Right kidney (tissue), 1 donor: ENCODE measurements around the gene MRC2.

Experiments used
- DNase-seq: peaks from one replicate; pipeline ENCODE4 v3.0.0-alpha.2; 2016

The MRC2 gene

DNA sequence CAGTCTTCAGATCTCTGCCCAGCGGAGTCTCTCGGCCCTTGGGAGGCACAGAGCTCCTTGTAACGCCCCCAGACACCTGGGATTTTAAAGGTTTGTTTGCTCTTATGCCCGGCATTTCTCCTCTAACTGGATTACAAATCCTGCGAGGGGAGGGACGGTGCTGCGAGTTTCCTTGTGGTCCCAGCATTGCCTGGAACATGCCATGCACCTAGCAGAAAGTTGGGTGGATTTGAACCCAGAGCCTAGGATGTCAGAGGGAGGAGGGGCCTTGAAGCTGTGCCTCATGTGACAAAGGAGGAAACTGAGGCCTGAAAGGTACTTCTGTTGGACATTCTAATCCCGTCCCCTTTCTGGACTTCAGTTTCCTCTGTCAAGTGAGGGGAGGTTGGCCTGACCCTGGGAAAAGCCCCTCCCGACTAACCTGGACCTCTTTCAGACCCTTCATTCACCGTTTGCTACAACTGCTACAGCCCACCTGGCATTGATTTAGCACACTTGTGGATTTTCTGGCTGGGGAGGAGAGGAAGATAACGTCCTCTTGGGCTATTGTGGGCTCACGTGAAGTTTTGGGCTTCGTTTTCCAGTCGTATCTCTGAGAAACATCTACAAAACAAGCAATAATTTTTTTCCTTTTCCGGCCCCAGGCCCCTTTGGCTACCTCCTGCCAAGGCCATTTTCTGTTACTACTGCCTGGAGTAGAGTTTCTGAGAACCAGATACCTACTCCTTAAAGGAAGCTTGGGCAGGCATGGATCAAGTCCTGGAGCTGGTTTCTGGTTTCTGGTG, 30.9 kb downstream of the MRC2 start:
- no peak for DNase-seq

DNA sequence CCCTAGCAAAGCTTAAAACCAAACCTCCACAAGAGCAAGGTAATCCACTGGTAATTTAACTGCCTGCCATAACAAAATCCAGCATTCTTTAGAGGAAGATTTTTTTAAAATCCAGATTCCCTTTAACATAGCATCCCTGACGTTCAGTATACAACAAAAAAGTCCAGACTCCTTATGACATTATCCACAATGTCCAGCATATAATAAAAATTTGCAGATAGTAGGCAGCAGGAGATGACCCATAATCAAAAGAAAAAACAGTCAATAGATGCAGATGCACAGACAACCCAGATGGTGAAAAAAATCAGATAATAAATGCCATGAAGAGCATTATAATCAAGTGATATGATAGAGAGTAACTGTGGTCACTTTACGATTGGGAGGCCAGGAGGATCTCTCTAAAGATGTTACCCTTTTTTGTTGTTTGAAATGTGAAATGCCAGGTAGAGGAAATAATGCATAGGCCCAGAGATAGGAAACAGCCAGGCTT, 33.2 kb downstream of the MRC2 start:
- no peak for DNase-seq

DNA sequence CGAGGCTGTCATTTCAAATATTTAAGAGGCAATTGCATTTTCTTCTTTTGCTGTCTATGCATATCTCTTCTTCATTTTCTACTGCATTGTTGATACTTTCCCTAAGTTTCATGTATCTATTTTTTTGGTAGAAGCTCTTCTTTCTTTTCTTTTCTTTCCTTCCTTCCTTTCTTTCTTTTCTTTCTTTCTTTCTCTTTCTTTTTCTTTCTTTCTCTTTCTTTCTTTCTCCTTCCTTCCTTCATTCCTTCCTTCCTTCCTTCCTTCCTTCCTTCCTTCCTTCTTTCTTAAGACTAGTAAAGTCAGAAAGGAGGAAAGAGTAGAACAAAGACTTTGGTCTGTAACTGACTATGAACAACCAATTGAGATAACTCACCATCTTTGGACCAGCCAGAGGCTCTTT, 33.9 kb downstream of the MRC2 start:
- DNase-seq, result no peak

DNA sequence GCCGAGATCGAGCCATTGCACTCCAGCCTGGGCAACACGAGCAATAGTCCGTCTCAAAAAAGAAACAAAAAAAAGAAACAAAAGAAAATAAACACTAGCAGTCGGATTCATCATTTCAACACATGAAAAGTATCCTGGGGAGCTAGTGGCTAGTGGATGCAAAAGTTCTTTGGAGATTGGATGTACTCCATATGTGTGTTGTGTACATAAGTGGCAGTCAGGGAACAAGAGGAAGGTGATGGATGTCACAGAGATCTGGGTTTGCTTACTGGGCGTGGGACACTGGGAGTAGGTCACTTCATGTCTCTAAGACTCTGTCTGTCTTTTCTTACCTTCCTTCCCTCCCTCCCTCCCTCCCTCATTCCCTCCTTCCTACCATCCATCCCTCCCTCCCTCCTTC, 35.4 kb downstream of the MRC2 start:
- DNase-seq, result no peak

DNA sequence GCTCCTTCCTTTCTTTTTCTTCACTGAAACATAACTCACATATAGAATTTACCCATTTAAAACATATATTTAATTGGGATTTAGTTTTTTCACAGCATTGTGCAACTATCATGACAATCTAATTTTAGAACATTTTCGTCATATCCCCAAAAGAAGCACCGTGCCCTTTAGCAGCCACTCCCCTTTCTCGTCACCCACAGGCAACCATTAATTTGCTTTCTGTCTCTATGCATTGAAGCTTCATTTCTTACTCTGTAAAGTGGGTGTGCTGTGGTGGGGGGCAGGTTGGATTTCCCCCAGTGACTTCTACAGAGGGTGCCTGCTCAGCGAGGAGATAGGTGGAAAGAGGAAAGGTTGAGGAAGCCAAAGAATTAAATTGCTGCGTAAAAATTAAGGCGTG, 35.8 kb downstream of the MRC2 start:
- no peak for DNase-seq

DNA sequence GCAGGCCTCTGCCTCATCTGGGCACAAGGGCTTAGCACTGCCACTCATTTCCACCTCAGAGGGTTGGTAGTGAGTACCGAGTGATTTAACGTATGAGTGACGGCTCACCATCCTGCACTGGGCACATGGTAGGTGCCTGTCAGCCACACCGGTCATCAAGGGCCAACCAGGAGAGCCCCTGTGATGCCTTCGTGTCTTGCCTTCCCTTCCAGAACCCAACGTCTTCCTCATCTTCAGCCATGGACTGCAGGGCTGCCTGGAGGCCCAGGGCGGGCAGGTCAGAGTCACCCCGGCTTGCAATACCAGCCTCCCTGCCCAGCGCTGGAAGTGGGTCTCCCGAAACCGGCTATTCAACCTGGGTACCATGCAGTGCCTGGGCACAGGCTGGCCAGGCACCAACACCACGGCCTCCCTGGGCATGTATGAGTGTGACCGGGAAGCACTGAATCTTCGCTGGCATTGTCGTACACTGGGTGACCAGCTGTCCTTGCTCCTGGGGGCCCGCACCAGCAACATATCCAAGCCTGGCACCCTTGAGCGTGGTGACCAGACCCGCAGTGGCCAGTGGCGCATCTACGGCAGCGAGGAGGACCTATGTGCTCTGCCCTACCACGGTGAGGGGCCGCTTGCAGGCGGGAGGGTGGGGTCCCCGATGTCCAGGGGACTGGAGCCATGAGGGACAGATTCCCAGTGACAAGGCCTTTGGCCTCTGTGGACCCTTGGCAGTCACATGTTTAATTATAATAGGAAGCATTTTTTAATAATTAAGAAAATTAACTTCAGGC, 37.1 kb downstream of the MRC2 start:
- no peak for DNase-seq

DNA sequence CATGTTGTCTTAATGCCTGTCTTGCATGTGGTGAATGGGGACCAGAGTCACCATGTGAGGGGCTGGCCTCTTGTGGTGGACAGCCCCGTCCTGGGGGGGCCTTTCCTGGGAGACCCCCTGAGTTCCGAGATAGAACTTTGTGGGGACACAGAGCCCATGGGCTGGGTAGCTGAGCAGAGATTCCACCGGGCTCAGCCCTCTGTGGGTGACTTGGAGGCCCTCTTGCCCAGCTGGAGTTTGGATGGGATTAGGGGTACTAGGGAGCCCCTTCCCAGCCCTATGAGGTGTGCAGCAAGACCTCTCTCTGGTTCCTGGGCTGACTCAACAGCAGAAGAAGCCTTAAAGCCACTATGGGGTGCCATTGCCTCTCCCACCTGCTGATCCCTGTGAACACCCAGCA, 38.1 kb downstream of the MRC2 start:
- no peak for DNase-seq

GRCh38 chr17:62666061-62666800, 38.8 kb downstream of the MRC2 start:
- DNase-seq, result no peak

DNA sequence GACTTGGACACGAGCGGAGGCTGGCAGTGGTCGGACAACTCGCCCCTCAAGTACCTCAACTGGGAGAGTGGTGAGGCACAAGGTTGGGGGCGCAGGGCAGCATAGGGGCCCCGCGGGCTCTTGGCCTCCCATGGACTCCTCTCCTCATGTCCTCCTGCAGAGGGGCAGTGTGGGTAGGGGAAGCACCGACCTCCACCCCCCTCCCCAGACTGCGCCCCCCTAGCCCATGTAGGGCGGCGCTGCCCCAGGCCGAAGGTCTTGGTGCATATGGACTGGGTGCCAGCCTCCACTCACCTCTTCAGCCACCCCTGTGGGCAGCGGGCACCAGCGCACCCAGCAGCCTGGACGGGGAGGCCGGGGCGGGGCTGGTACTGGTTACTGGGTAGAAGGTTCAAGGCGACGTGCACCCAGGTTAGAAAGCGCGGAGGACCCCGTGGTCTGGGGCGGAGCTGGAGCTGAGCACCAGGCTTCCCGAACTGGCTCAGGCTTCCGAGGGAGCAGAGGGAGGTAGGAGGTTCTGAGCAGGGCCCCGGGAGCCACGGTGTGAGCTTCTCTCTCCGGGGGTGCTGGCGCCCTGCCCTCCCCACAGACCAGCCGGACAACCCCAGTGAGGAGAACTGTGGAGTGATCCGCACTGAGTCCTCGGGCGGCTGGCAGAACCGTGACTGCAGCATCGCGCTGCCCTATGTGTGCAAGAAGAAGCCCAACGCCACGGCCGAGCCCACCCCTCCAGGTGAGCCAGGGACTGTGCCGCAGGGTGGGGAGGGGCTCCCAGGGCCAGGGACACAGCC, 39.5 kb downstream of the MRC2 start:
- DNase-seq, result no peak

GRCh38 chr17:62668091-62668804, 40.8 kb downstream of the MRC2 start:
- DNase-seq, result no peak

DNA sequence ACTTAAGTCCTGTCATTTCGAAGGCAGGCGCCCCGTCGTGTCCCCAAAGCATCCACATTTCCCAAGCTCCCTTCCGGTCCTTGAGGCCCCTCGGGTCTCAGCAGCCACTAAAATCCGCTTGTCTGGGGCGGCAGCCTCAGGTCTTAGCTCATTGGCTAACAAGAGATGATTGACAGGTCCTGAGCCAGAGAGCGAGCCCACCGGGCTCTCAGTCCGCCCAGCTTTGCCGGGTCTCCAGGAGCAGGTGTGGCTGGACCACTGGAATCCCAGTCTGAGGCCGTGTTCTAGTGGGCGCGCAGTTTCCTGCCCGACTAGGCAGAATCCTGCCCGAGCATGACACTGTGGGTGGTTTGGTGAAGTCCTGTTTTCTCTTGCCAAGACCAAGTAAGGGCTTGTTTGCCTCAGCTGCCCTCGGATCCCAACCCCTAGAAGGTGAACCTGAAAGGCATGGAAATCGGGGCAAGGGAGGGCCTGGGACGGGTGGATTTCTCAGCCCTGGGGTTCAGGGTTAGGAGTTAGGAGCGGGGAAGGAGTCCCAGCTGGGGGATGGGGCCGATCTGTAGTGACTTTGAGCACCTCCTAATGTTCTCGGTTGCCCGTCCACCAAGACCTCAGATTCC, 42.8 kb downstream of the MRC2 start:
- DNase-seq, result no peak

GRCh38 chr17:62671553-62671952, 44.1 kb downstream of the MRC2 start:
- DNase-seq, result no peak

DNA sequence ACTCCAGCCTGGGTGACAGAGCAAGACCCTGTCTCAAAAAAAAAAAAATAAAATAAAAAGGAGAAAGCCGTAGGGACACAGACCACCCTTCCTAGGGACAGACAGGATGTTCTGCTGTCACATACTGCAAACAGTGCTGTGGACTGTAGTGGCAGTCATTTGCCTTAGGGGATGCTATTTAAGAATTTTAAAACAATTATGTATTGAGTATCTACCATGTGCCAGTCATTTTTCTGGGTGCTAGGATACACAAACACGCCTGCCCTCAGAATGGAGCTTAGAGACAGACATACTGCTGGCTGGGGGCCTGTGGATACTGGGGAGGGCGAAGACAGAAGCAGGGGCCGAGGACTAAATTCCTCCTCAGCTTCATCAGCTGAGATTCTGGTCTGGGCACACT, 45.5 kb downstream of the MRC2 start:
- no peak for DNase-seq

DNA sequence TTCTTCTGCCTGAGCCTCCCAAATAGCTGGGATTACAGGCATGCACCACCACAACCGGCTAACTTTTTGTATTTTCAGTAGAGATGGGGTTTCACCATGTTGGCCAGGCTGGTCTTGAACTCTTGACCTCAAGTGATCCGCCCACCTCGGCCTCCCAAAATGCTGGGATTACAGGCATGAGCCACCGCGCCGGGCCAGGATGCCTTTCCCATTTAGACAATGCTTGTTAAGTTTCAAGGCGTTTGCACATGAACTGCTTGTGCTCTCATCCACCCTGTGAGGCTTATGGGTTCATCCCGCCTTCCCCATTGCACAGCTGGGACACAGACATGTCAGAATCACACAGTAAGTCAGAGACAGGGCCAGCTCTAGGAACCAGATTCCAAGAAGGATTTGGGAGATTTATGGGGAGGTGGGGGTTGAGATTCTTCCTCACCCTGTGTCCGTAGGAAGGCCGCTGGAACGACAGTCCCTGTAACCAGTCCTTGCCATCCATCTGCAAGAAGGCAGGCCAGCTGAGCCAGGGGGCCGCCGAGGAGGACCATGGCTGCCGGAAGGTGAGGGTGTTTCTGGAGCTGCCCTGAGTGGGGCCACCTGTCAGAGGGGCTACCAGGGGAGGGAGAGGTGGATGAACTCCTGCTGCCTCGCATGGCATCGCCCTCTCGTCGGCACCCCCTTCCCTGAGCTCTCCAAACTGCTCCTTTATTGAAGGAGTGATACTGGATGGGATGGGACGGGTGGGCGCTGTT, 46.3 kb downstream of the MRC2 start:
- no peak for DNase-seq

DNA sequence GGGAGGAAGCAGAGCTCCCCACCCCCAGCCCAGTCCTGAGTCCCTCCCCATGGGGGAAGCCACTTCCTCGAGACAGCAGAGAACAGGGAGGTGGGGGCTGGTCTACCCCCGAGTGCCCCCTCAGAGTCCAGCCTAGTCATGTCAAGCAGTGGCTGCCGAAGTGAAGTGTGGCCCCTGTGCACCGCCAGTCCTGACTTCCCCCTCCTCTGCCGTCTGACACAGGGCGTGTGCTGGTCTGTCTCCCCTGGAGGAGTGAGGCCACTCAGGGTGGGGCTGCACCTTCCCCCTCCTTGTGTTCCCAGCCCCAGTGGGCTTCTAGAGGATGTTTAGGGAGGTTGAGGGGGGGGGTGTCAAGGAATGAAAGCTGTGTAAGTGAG, 46.9 kb downstream of the MRC2 start:
- no peak for DNase-seq

DNA sequence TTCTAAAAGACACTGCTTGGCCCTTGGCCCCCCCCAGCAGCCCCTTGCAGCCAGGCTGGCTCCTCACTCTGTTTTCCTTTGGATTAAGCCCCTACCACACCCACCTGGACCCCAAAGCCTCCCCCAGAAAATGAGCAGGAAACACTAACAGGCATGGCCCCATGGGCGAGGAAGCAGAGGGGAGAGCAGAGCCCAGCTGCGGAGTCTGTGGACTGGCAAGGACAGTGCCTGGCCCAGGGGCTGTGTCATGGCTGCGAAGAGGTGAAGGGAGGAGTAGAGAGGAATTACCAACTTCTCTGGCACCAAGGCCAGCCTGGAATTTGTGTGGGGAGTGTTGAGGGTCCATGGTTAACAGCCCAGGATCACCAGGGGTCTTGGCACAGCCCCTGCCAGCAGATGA, 47.4 kb downstream of the MRC2 start:
- no peak for DNase-seq

DNA sequence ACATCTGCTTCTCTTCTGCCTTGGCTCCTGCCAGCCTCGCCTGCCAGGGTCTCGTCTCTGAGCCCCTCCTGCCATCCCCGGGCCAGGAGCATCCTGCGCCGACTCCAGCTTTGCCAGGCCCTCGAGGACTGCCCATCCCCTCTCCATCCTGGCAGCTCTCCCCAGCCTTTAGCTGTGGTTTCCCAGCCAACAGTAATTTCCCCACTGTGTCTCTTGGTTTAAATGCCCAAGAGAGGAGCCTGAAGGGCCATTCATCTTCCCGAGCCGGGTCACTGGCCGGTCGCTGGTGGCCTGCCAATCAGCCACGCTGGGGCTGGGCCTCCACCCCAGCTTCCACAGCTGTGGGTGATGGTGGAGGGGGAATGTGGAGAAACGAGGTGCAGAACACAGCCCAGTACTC, 47.8 kb downstream of the MRC2 start:
- DNase-seq, result no peak

- no peak for DNase-seq
Observed at GRCh38 chr17:62675701-62676100, 48.2 kb downstream of the MRC2 start.

DNA sequence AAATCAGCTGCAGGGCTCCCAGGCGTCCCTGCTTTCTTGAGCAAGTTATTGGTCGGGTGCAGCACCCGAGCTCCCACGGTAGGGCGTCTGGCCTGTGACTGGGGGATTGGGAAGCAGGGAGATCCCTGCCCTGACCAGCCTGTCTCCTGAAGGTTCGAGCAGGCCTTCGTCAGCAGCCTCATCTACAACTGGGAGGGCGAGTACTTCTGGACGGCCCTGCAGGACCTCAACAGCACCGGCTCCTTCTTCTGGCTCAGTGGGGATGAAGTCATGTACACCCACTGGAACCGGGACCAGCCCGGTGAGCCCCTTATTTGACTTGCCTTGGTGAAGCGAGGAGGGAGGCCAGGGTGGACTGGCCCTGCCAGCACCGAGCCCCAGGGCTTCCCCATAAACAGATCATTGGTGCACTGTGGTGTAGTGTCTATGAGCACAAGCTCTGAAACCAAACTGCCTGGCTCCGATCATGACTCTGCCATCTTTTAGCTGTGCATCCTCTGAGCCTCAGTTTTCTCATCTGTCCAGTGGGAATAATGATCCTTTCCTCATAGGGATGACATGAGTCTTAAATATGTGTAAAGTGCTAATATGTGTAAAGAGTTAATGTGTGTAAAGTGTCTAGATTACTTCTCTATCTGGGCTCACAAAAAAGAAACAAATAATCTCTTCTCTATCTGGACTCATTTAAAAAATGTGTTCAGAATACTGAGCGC, 48.9 kb downstream of the MRC2 start:
- DNase-seq, result no peak
